Measurements from ENCODE around the gene GABRG3.

GABRG3 gene

GRCh38 chr15:27027229-27027628, 56.2 kb downstream of the GABRG3 start:
- Histone ChIP-seq H3K36me3 (ENCODE audit: low read length) (no peaks in the 10 kb centered on the region), H3F3A (ENCODE audit: insufficient read depth) (no peaks in the 10 kb centered on the region), H2AFZ (ENCODE audit: low read depth, low read length, severe bottlenecking) (no peak overlapping the region), H4K20me1 (ENCODE audit: low read depth, low read length) (no peaks in the 10 kb centered on the region), H3K27me3 (ENCODE audit: low read length) (no peaks in the 10 kb centered on the region), H3K9me2 (replicated peaks; ENCODE audit: insufficient read depth, low read length) (no peaks in the 10 kb centered on the region), H3K4me3 (ENCODE audit: insufficient read depth, low read length, poor library complexity, severe bottlenecking) (no peak overlapping the region), H3K4me2 (ENCODE audit: low read depth, low read length, poor library complexity, severe bottlenecking) (no peak overlapping the region), H3K79me2 (ENCODE audit: insufficient read depth, low read length) (no peaks in the 10 kb centered on the region), H3K27ac (ENCODE audit: low read depth, low read length) (no peak overlapping the region), H3K9me3 (ENCODE audit: insufficient read depth, low read length) (no peaks in the 10 kb centered on the region), H3K9ac (ENCODE audit: low read length) (no peak overlapping the region)
- no peak for TF ChIP-seq CTCF (IDR thresholded peaks at IDR 0.05; ENCODE audit: insufficient read depth, low read length, poor library complexity, severe bottlenecking)
- no peak for TF ChIP-seq EZH2phosphoT487 (conservative IDR thresholded peaks at IDR 0.05; ENCODE audit: low read length)

GRCh38 chr15:27028858-27029477, 58.0 kb downstream of the GABRG3 start:
- no peak overlapping the region for H2AFZ ChIP-seq (ENCODE audit: low read depth, low read length, severe bottlenecking)
- no peaks in the 10 kb centered on the region for H3K9me3 ChIP-seq (ENCODE audit: insufficient read depth, low read length)
- no peaks in the 10 kb centered on the region for H3K27me3 ChIP-seq (ENCODE audit: low read length)
- H3K27ac ChIP-seq (ENCODE audit: low read depth, low read length) = no peak overlapping the region
- no peak overlapping the region for H3K9ac ChIP-seq (ENCODE audit: low read length)
- H3K9me2 ChIP-seq (replicated peaks; ENCODE audit: insufficient read depth, low read length) = no peaks in the 10 kb centered on the region
- no peak overlapping the region for H3K4me2 ChIP-seq (ENCODE audit: low read depth, low read length, poor library complexity, severe bottlenecking)
- no peaks in the 10 kb centered on the region for H3K79me2 ChIP-seq (ENCODE audit: insufficient read depth, low read length)
- no peak overlapping the region for H3K4me3 ChIP-seq (ENCODE audit: insufficient read depth, low read length, poor library complexity, severe bottlenecking)
- TF ChIP-seq CTCF (IDR thresholded peaks at IDR 0.05; ENCODE audit: insufficient read depth, low read length, poor library complexity, severe bottlenecking) = no peak
- TF ChIP-seq EZH2phosphoT487 (conservative IDR thresholded peaks at IDR 0.05; ENCODE audit: low read length) = no peak
- H3F3A ChIP-seq (ENCODE audit: insufficient read depth) = no peaks in the 10 kb centered on the region
- H4K20me1 ChIP-seq (ENCODE audit: low read depth, low read length) = no peaks in the 10 kb centered on the region
- H3K36me3 ChIP-seq (ENCODE audit: low read length) = no peaks in the 10 kb centered on the region

GRCh38 chr15:27036210-27036609, 65.2 kb downstream of the GABRG3 start:
- Histone ChIP-seq H3K4me3 (ENCODE audit: insufficient read depth, low read length, poor library complexity, severe bottlenecking) (no peak overlapping the region), H3K9me3 (ENCODE audit: insufficient read depth, low read length) (no peaks in the 10 kb centered on the region), H3K27me3 (ENCODE audit: low read length) (no peaks in the 10 kb centered on the region), H3F3A (ENCODE audit: insufficient read depth) (no peaks in the 10 kb centered on the region), H3K9me2 (replicated peaks; ENCODE audit: insufficient read depth, low read length) (no peaks in the 10 kb centered on the region), H3K79me2 (ENCODE audit: insufficient read depth, low read length) (no peaks in the 10 kb centered on the region), H2AFZ (ENCODE audit: low read depth, low read length, severe bottlenecking) (no peak overlapping the region), H3K4me2 (ENCODE audit: low read depth, low read length, poor library complexity, severe bottlenecking) (no peak overlapping the region), H3K27ac (ENCODE audit: low read depth, low read length) (no peak overlapping the region), H4K20me1 (ENCODE audit: low read depth, low read length) (no peaks in the 10 kb centered on the region), H3K9ac (ENCODE audit: low read length) (no peak overlapping the region), H3K36me3 (ENCODE audit: low read length) (no peaks in the 10 kb centered on the region)
- TF ChIP-seq EZH2phosphoT487 (conservative IDR thresholded peaks at IDR 0.05; ENCODE audit: low read length) (no peak), CTCF (IDR thresholded peaks at IDR 0.05; ENCODE audit: insufficient read depth, low read length, poor library complexity, severe bottlenecking) (no peak)
